Measurements from ENCODE around the gene PPM1E.

DNA sequence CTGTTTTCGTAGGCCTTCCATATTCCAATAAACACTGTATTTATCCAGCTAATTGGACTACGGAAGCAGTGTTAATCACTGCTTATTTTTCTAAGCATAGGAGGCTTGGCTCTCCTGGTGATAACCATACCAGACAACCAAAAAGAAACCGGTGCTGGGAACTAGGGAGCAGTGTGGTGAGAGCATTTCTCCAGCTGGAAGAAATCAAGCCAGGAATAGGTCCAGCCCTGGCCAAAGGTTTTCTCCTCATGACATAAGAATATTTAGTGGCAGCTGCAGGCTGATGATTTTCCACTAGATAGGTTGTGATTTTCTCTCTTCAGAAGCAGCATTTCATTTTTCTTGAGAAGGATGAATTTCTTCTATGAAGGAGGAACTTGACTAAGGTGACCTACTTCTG lies 209.6 kb downstream of the PPM1E start:
- TF ChIP-seq CTCF (conservative IDR thresholded peaks at IDR 0.05; ENCODE audit: low read length) (no peak), EZH2phosphoT487 (IDR thresholded peaks at IDR 0.05; ENCODE audit: borderline replicate concordance, low read depth, low read length) (no peak)
